Stimulated activated CD4-positive, alpha-beta T cell treated with anti-CD3 and anti-CD28 coated beads, Interleukin-4, amount 100 ng/mL, for 48 hours (primary cell): ENCODE results near the gene CPNE2.

Experiments
- DNase-seq, 2 donors: peaks; one replicate each; pipeline ENCODE4 v3.0.0-alpha.2; 2020; ENCODE audit warnings: low read depth in 2 of 2

The CPNE2 gene

GRCh38 chr16:57123974-57124674 lies 31.7 kb downstream of the CPNE2 start:
- no peak for DNase-seq

- DNase-seq = no peak
Observed at GRCh38 chr16:57125376-57125775, 33.0 kb downstream of the CPNE2 start.

DNA sequence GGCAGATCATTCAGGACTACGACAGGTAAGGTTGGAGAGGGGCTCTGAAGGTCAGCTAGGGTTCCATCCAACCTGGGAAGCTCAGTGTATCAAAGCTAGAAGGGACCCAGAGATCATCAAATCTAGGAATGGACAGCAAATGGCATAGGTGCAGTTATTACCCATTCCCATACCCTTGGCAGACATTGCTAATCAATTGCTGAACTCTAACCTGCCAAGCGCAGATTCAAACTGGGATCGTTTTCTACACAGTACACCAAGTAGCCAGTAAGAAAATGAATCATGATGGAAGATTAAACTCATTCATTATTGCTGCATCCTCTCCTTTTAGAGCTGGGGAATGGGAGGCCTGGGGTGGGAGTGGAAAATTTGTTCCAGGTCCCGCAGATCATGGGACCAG lies 33.6 kb downstream of the CPNE2 start:
- DNase-seq = no peak

GRCh38 chr16:57126411-57126810 lies 34.0 kb downstream of the CPNE2 start:
- DNase-seq = no peak

GRCh38 chr16:57127037-57127763 lies 34.8 kb downstream of the CPNE2 start:
- no peak for DNase-seq

GRCh38 chr16:57127836-57128235 lies 35.5 kb downstream of the CPNE2 start:
- no peak for DNase-seq

DNA sequence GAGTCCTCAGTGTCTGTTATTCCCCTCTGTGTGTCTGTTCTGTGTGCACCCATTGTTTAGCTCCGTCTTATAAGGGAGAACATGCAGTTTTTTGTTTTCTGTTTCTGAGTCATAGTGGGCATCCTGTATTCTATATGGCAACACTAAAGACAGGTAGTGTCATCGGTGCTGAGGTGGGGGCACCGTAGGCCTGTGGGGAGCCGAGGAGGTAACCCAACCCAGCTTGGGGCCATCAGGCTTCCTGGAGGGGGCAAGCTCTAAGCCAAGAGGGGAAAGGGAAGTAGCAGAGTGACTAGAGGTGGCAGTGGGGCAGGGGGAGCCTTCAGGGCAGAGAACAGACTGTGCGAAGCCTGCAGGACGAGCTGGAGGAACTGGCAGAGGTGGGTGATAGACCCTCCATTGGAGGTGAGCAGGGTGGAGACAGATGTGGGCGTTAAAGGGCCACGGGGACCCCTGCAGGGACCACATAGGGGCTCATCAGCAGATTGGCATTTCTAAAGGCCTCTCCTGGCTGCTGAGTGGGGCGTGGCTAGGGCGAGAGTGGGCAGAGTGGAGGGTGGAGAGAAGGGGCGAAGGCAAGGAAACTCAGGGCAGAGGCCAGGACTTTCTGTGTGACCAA lies 36.5 kb downstream of the CPNE2 start:
- DNase-seq = no peak

DNA sequence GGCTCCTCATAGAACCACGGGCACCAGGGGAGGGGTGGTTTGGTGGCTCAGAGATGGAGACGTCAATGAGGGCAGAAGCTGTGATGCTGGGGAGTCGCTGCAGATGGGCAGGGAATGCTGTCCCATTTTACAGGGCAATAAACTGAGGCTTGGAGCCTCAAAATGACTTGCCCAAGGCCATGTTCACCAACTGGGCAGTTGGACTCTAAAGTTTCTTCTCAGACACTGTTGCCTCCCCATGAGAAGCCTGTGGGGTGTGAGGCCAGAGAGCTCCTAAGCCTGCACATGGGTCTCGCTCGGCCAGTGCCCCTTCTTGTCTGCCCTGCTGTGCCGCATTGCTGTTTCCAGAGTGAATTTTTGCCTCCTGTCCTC lies 38.6 kb downstream of the CPNE2 start:
- no peak for DNase-seq

GRCh38 chr16:57131351-57131970 lies 39.1 kb downstream of the CPNE2 start:
- no peak for DNase-seq

- no peak for DNase-seq
Observed at GRCh38 chr16:57132470-57132869, 40.1 kb downstream of the CPNE2 start.

DNA sequence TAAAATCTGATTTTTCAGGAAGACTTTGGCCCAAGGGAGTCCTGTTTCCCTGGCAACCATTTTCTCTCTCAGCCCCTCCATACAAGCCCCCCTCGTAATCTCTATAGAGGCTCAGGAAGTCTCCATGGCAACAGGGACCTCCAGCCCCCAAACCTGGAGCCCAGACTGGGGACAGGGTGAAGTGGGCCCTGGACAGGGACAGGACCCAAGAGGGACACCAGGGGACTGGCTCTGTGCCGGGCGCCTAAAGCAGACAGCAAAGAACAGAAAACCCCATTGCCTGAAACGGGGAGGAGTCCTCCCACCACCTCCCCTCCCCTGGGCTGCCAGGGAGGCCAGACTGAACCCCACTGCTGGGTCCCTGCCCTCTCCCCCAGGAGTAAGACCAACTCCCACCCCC lies 40.6 kb downstream of the CPNE2 start:
- DNase-seq = no peak

GRCh38 chr16:57133886-57134285 lies 41.5 kb downstream of the CPNE2 start:
- no peak for DNase-seq

GRCh38 chr16:57134982-57135381 lies 42.6 kb downstream of the CPNE2 start:
- DNase-seq = no peak

DNA sequence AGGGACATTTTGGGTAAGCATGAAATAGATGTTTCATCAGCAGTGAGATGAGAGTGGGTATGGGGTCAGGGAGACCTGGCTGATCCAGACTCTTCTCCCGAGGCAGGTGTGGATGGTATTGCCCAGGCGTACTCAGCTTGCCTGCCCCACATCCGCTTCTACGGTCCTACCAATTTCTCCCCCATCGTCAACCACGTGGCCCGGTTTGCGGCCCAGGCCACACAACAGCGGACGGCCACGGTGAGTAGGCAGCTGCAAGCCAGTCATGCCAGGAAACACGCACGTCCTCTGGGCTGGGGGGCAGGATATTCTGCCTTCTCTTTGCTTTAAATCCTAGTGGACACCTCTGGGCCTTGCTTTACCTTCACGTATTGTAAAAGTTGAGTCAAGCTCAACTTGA lies 44.7 kb downstream of the CPNE2 start:
- no peak for DNase-seq

DNA sequence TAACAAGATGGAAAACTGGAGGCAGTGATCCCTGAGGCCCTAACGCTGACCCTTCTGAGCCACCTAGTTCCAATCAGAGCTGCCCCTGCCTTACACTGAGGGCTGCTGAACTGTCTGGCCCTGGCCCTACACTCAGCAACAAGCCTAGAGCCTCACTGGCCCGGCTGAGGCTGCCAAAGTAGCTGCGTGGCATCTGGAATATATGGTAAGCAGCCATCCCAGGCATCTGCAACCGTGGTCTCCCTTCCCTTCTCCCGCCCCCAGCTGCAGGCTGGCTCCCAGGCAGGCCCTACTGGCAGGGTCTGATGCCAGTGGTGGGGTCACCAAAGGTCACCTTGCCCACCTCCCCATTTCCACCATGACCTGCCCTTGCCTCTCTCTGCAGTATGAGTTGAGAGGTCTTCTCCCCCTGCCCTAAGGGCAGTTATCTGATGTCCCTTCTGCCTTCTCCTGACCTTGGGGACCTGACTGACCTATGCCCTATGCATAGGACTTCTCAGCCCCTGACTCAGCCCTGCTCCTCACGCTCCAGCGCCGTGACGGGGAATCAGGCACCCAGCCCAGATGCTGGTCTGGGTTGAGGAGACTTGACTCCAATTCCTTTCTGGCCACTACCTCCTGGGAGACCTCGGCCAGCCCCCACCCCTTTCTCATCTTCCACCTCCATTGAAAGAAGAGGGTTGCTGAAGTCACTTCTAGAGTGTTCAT lies 45.3 kb downstream of the CPNE2 start:
- no peak for DNase-seq

DNA sequence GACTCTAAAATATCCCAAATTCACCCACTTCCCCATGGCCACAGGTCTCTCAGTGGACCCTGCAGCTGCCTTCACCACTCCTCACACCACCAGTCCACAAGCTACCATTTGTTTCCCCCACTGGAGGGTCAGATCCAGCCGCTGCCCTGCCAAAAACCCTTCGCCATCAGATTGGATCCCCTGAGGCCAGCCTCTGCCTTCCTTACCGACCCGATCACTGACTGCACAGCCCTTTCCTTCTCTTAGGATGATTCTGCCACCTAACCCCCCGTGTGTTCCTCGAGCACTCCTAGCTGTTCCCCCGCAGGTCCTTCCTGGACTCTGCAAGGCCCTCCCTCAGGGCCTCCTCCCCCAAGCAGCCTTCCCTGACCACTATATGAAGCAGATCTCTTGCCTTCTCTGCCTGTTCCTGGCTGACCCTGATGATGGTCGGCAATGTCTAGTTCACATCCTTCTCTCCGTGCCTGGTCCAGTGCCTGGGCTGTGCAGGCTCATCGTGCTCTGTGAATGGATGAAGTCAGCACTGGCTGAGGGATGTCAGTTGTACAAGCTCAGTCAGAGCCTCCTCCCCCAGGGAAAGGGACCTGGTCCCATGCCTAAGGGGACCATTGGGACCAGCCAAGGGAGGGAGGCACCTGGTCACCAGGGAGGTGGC lies 46.0 kb downstream of the CPNE2 start:
- DNase-seq = no peak

DNA sequence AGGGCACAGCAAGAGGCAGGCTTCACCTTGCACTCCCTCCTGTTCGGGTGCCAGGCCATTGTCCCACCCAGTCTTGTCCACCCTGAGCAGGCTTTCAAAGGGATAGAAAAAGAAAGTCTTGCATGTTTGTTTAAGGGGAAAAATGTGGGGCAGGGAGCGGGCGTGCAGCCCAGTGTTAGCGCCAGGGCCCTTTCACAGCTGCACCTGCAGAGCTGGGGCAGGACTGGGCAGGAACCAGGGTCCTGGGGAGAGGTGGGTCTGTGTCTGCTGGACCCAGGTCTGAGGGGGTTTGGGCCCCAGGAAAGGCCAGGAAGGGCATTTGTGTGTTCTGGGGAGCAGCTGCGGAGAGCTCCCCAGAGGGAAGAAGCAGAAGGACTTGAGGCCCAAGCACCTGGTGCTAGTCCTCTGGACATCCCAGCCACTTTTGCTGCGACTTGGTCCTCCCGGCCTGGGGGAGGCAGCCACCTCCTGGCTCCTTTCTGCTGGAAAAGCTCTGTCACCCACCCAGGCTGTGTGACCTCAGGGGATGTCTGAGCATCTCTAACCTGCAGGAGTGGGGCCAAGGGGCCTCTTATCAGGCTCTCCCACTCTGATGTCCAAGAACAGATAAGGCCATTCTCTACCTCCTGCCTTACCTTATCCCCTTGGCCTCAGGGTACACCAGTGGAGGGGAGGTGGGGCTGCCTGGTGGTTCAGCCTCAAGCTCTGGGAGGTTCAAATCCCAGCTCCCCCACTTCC lies 48.7 kb downstream of the CPNE2 start:
- DNase-seq = no peak

- DNase-seq = no peak
Observed at GRCh38 chr16:57141822-57142631, 49.6 kb downstream of the CPNE2 start.

- no peak for DNase-seq
Observed at GRCh38 chr16:57143149-57143921, 51.0 kb downstream of the CPNE2 start.
